Measurements from ENCODE around the gene SPTLC1. TPM values are rescaled to one million over a fixed set of nuclear protein-coding genes. Genes with fewer than 3 reads are reported as not detected.
A peak's percentile ranks its signal among the peaks of the same experiment; 100 is the strongest.
"Not testable (repeated sequence)": the region's sequence is repeated elsewhere in the genome, so short reads cannot be mapped to it uniquely, and the experiment has no call there.

SPTLC1 gene, protein sequence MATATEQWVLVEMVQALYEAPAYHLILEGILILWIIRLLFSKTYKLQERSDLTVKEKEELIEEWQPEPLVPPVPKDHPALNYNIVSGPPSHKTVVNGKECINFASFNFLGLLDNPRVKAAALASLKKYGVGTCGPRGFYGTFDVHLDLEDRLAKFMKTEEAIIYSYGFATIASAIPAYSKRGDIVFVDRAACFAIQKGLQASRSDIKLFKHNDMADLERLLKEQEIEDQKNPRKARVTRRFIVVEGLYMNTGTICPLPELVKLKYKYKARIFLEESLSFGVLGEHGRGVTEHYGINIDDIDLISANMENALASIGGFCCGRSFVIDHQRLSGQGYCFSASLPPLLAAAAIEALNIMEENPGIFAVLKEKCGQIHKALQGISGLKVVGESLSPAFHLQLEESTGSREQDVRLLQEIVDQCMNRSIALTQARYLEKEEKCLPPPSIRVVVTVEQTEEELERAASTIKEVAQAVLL
- 47.1 TPM for polyA plus RNA-seq (ENCODE audit: insufficient read length)

DNA sequence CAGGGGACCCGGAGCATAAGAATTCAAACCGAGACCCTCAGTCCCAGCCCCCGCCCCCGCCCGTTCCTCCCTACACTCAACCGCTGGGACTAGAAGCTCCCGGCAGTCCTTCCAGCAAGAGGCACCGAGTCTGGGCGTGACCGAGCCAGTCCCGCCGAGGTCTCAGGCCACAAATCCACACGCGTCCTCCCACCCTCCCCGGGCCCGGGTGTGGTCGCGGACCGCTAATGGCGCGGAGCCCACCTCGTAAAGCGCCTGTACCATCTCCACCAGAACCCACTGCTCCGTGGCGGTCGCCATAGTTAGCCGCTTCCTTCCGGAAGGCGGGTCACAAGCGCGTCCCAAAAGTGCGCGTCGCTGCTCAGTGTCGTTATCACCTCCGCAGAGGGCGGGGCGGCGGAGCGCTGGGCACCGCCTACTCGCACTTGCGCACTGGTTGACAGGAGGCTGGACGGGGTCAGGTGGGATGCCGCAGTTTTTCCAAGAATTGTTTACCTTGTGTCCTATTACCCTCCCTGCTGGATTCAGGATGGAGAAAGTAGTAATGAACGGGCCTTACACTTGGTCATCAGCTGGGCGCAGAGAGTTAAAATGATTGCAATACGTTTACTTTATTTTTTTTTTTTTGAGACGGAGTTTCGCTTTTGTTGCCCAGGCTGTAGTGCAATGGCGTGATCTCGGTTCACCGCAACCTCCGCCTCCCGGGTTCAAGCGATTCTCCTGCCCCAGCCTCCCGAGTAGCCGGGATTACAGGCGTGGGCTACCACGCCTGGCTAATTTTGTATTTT, at the start of gene SPTLC1:
Gene SPTLC1, minus strand, starts transcription at position 343 of the 788 bp plus-strand sequence. Its CDS starts 43 bp downstream, at position 300.
- DNase-seq = peak; percentile 98

GRCh38 chr9:92164975-92165374, 49.8 kb upstream of the SPTLC1 start:
- DNase-seq = no peak

- no peak for DNase-seq
Observed at GRCh38 chr9:92164490-92164889, 49.3 kb upstream of the SPTLC1 start.

GRCh38 chr9:92163276-92163675, 48.1 kb upstream of the SPTLC1 start:
- DNase-seq = no peak

- DNase-seq = no peak
Observed at GRCh38 chr9:92160786-92161185, 45.6 kb upstream of the SPTLC1 start.

DNA sequence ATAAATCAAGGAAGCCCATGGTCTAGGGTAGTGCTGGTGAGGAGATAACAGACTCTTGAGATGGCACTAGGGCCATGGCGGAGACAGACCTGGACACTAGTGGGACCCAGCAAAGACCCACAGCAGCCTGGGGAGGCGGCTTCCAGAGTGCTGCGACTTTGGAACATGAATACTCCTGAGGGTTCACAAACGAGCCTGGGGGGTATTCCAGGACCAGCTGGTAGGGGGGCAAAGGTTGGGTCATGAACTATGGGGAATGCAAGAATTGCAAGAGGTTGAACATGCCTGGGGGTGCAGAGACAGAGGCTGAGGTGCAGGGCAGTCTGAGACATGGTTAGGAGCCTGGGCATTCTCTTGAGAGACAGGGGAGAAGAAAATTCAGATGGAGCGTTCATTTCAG, 43.8 kb upstream of the SPTLC1 start:
- no peak for DNase-seq

DNA sequence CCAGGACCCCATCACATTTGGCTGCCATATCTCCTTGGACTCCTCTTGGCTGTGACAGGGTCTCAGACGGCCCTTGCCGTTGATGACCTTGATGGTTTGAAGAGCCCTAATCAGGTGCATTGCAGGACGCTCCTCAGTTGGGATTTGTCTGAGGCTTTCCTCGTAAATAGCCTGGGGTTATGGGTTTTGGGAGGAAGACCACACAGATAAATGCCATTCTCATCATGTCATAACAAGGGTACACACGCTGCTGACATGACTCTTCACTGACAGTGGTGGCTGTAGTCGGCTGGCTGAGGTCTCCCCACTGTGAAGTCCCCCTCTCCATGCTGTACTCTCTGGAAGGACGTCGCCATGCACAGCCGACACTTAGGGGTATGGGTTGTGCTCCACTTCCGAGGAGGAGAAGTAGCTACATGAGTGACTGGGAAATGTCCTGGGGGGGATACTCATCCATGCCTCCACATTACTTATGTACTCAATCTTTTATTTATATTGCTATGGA, 42.9 kb upstream of the SPTLC1 start:
- no peak for DNase-seq

DNA sequence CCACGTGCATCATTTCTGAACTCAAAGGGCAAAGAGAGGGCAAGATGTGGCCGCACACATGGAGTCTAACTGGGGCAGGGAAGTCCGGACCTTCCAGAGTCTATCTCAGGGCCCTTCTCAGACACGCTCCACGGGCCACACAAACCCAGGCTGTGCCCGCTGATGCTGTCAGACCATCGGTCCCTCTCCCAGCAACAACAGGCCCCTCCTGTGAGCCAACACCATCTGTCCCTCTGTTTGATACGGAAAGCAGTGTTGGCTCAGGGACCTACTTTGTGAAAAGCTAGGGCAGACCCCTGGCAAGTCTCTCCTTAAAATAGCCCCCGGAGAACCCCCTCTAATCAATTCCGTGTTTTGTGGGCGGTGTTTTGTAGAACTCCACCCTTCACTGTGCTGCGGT, 40.5 kb upstream of the SPTLC1 start:
- not testable (repeated sequence) for DNase-seq

- no peak for DNase-seq
Observed at GRCh38 chr9:92155221-92155620, 40.0 kb upstream of the SPTLC1 start.

- not testable (repeated sequence) for DNase-seq
Observed at GRCh38 chr9:92153466-92154415, 38.5 kb upstream of the SPTLC1 start.

- DNase-seq = no peak
Observed at GRCh38 chr9:92151691-92152393, 36.6 kb upstream of the SPTLC1 start.

- not testable (repeated sequence) for DNase-seq
Observed at GRCh38 chr9:92150501-92151470, 35.6 kb upstream of the SPTLC1 start.

GRCh38 chr9:92147852-92148180, 32.6 kb upstream of the SPTLC1 start:
- no peak for DNase-seq

DNA sequence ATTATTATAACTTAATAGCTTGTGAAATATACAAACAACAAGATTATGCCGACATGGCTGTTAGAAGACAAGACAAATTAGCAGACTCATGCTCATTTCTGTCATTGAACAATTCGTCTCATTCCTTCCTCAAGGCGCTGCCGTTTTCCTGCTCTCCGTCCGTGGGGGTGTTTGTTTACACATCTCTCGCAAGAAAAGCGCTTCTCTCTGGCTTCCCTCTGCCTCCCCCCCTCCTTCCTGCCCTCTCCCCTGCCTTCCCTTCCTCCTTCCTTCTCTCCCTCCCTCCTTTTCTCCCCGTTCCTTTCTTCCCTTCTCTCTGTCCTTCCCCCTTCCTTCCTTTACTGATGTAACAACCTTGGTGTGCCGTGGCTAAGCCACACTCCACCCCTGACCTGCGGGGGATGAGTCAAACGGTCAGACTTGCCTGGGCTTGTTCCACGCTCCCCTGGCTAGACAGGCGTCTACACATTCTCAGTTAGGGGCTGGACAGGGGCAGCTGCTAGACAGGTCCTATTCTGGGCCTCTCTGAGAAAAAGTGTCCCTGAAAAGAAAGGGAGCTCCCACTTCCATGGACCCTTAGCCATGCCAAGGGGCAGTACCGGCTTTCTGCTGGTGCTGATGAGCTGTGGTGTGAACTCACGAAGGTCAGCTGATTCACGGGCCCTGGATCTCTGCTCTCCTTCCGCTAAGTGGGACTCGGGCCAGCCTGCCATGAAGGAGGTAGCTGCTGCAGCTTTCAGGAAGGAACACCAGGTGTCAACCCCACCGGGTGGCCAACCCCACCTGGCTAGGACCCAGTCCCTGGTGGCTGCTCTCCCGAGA, 32.0 kb upstream of the SPTLC1 start:
- no peak for DNase-seq

DNA sequence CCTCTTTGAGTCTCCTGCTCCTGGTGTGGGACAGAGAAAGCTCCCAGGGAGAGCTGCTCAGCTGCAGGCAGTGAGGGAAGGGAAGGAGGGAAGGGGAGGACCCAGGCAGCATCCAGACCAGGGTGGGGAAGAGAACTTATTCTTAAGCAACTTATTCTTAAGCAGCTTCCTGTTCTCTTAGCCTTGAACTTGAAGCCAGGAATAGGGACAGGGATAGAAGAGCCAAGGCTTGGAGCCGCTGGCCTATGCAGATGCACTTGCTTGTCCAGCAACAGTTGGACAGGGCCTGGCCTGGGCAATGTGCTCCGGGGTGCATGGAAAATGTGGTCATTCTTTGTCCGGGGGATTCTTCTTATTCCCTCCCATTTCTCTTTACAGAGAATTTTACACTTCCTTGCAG, 31.4 kb upstream of the SPTLC1 start:
- no peak for DNase-seq

DNA sequence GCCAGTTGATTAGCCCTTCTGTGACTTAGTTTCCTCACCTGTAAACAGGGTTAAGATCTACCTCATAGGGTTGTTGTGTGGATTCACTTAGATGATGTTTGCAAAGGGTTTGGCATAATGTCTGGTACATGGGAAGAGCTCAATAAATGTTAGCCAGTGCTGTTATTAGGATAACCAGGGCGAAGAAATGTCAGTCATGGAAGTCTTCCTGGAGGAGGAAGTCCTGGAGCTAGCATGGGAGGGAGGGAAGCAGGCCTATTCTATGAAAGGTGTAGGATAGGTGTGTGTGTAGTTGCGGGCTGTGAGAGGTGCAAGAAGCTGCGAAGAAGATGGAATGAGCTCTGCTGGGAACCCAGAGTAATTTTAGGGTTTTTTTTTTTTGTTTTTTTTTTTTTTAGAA, 30.6 kb upstream of the SPTLC1 start:
- DNase-seq = not testable (repeated sequence)

- DNase-seq = no peak
Observed at GRCh38 chr9:92142329-92142728, 27.1 kb upstream of the SPTLC1 start.

DNA sequence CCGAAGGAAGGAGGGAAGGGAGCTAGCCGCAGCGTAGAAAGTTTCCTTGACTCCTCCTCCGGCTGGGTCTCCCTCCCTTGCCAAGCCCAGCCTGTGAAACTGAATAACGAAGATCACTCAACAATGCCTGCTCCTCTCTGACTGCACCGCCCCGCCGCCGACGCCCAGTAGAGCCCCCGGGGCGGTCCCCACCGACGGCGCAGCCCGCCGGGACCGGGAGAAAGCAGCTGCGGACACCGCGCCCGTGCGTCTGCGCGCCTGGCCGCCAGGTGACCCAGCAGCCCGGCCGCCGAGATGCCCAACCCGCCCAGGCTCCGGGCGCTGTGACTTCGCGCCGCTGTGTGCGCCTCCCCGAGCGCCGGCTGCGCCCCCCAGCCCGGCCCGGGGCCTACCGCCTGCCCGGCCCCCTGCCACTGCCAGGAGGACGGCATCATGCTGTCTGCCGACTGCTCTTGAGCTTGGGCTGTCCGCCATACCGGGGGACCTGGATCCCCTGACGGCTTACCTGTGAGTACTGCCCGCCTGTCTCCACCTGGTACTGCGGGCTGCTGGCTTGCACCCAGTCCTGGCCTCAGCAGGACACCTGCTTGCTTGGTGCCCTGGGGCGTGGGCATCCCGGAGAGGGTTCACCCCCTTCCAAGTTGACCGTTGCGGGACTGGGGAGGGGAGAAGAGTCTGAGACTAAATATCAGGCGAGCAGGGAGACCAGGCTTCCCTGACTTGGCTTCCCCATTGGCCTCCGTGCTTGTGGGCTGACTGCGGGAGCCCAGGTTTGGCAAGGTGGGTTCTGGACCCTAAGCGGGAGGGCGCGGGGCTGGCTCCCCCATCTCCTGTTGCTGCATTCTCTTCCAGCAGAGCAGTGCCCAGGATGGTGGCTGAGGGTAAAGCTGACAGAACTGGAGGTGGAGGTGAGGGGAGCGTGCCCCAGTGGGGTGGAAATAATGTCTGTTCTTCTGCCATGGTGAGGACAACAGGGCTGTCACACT, 26.2 kb upstream of the SPTLC1 start:
- DNase-seq = peak; percentile 51
